ENCODE data around the gene SOS1.
"Not testable (repeated sequence)": the region's sequence is repeated elsewhere in the genome, so short reads cannot be mapped to it uniquely, and the experiment has no call there.

Gene SOS1

DNA sequence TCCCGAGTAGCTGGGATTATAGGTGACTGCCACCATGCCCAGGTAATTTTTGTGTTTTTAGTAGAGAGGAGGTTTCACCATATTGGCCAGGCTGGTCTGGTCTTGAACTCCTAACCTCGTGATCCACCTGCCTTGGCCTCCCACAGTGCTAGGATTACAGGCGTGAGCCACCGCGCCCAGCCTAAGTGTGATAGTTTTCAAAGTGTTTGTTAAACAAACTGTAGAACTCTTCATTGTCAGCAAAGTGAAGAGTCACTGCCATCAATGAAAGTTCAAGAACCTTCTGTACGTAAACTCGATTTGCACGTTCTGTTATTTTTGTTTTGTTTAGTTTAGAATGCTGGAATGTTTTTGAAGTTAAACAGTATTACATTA is 18.0 kb upstream of the SOS1 start:
- DNase-seq (ENCODE audit: low read depth in 2 of 2) = no peak

DNA sequence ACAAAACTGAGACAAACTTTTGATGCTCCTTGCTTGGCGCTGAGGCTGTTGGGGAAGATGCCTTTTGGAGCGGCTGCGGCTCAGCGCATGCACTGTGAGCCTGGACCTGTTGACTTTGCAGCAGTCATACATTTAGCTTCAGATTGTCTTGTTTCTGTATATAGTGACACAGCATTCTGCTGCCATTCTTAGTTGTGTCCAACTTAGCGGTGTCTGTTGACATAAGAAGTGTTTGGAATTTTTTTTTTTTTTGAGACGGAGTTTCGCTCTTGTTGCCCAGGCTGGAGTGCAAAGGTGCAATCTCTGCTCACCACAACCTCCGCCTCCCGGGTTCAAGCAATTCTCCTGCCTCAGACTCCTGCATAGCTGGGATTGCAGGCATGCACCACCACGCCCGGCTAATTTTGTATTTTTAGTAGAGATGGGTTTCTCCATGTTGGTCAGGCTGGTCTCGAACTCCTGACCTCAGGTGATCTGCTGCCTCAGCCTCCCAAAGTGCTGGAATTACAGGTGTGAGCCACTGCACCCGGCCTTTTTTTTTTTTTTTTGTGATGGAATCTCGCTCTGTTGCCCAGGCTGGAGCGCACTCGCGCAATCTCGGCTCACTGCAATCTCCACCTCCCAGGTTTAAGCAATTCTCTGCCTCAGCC is 17.5 kb upstream of the SOS1 start:
- DNase-seq (ENCODE audit: low read depth in 2 of 2) = not testable (repeated sequence)

DNA sequence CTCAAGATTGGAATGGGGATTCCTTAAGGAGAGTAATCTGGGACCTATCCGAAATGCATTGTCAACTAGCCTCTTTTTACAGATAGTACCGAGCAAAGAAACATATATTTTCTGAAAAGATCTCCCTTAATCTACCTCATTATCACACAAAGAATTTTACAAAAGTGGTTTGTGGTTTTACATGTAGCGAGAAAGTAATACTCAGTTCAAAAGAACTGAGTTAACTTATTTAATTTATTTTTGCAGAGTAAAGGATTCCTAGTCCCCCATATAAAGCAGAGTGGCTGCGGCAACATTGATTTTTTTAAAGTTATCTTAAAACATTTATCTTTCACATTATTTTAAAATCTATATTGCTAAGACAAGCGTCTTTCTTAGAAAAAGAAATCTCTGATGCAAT is 15.9 kb upstream of the SOS1 start:
- DNase-seq (ENCODE audit: low read depth in 2 of 2) = no peak

DNA sequence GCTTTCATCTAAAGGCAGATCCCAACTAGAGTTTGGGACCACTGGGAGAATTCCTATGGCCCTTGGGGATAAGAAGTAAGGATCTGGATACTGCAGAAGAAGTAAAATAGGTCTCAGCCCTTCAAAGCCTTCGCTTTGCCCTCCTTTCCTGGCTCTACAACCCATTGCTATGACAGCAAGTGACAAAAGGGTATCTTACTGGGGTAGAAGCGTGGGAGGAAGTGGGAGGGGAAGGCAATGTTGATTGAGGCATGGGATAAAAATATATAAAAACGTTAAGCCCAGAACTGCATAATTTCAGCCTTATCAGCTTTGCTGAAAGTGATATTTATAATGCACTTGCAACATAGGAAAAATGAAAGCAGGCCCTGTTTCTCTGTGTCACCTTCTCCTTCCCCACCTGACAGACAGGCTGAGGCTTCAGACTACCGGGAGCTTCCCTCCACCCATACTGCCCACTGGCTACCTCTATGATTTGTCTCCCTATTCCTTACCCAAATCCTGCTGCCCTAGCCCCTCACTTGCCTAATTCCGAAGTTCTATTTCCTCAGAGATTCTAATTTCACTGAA is 14.9 kb upstream of the SOS1 start:
- DNase-seq (ENCODE audit: low read depth in 2 of 2) = no peak

DNA sequence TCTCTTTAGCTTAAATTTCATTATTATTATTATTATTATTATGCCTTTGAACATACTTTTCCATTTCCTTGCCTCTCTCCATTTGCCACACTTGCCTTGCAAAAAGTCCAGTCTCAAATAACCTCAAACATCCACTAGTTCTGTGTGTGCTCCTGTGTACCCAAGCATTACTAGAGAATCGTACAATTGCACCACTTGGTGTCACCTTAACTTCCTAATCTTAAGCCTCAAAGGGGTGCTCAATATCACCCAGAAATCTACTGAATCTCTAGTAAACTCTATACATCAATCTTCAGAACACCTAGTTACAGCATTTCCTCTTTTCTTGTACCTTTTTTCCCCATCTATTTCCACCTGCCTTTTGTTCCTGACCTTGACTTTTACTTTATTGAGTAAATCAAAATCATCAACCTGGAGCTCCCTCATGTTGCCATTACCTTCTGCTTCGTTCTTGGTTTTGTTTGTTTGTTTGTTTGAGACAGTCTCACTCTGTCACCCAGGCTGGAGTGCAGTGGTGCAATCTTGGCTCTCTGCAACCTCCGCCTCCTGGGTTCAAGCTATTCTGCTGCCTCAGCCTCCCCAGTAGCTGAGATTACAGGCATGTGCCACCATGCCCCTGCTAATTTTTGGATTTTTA is 12.5 kb upstream of the SOS1 start:
- no peak for DNase-seq (ENCODE audit: low read depth in 2 of 2)

DNA sequence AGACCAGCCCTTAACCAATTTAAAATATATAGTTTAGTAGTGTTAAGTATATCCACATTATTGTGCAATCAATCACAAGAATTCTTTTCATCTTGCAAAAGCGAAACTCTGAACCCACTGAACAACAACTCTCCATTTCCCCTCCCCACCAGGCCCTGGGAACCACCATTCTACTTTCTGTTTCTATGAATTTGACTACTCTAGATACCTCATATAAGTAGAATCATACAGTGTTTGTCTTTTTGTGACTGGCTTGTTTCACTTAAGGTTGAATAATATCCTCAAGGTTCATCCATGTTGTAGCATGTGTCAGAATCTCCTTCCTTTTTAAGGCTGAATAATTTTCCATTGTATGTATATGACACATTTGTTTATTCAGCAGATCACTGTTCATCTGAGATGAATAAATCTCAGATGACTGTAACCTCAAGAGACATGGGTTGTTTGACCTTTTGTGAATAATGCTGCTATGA is 8.1 kb upstream of the SOS1 start:
- DNase-seq (ENCODE audit: low read depth in 2 of 2) = peak in 1 of 2 donors; percentile 39

DNA sequence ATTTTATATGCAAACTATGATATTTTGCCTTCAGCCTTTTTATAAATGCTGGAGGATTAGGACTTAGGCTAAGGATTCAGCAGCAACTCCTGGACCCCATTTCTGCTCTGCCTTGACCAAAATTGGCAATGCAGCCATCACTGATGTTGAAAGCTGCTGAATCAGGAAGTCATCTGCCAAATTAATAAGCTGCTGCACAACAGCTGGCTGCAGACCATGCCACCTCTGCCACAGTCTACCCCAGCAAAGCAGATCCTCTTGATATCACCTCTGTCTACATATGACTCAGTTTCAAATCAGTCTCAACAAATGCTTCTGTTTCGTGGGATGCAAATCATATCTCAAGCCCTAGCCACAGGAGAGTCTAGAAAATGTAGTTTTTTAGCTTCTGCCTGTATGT is 7.1 kb upstream of the SOS1 start:
- no peak for DNase-seq (ENCODE audit: low read depth in 2 of 2)

DNA sequence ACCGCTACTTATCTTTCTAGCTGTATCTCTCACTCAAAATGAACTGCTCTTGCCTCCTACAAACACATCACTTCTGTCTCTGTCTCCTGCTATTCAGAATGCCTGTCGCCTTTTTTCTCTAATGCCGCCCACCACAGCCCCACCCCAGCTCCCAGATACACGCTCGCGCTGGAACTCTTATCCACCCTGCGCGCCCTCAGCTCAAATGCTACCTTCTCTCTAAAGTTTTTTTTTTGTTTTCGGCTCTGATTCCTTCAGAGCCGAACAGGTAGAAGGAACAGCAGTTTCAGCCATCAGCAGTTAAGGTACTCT is 3.9 kb upstream of the SOS1 start:
- DNase-seq (ENCODE audit: low read depth in 2 of 2) = no peak

DNA sequence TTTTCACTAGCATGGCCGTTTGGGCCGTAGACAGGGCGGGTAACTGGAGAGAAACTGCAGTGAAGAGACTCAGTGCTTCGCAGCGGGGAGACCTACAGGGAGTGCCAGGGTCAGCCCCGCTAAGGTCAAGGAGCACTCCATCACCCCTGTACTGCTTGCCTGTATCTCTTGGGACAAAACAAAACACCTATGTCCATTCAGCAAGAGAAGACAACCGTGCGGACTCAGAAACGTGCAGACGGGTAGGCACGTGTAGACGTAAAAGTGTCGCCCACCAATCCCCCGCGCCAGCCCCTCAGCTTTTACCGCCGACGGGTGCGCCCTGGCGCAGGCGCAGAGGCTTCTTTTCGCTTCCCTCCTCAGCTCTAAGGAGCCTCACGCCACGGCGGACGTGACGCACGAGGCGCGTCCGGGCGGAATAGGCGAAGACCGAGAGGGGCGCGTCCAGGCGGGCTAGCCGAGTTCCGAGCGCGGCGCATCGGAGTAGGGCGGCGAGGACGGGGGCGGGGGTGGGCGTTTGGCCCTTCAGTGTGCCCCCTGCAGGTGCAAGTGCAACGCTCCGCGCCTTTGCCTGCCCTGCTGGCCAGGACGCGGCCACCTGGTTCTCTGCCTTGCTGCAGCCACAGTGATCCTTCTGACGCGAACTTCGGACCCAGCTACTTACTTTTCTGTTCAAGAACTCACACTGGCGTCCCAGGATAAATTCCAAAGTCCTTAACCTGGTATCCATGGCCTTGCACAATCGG is 3.3 kb upstream of the SOS1 start:
- peak; percentile 79 to 84 for DNase-seq (ENCODE audit: low read depth in 2 of 2)

DNA sequence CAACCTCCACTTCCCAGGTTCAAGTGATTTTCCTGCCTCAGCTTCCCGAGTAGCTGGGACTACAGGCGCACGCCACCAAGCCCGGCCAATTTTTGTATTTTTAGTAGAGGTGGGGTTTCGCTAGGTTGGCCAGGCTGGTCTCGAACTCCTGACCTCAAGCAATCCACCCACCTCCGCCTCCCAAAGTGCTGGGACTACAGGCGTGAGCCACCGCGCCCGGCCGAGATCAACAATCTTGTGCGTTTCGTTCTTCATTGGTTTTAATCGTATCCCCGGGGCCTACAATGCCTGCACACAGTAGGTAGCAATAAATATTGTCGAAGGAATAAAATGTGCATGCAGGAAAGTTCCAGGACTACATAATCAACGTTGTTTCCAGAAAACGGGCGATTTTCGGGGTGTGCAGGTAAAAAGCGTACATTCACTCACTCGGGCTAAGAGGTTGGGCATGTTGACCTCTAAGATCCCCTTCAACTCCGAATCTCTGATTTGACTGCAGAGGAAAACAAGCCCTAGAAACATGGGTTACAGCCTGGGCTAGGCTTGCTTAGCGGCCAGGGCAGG is 2.7 kb upstream of the SOS1 start:
- no peak for DNase-seq (ENCODE audit: low read depth in 2 of 2)

DNA sequence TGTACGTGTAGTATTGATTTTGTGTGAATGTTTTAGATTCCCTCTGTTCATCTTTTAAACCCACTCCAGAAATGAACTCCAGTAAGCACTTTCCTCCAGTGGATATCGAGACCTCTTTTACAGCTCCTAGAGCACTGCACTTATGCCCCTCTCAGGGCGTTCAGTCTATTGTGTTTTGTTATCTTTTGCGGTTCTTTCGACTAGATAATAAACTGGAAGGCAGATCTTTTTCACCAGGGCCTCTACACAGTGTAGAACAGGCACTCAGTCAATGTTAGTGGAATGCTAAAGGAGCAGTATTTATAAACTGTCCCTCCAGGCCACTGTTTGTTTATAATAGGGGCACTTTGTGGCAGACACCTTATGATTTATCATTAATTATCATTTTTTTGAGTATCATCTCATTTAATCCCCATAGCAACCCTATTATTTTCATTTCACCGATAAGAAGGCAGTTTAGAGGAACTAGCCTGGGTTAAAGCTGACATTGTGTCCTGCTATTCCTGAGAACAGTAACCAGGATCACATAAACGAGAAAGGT is 742 bp upstream of the SOS1 start:
- no peak for DNase-seq (ENCODE audit: low read depth in 2 of 2)

DNA sequence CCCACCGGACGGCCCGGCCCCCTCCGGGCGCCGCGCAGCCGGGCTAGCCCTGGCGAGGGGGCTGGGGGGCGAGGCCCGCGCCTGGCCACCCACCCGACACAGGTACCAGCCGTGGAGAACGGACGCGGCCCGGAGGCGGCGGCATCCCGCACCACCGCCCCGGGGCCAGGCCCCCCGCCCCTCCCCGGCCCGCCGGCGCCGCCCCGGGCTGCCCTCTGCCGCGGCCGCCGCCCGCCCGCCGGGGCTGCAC is 405 bp downstream of the SOS1 start:
- DNase-seq (ENCODE audit: low read depth in 2 of 2) = no peak

DNA sequence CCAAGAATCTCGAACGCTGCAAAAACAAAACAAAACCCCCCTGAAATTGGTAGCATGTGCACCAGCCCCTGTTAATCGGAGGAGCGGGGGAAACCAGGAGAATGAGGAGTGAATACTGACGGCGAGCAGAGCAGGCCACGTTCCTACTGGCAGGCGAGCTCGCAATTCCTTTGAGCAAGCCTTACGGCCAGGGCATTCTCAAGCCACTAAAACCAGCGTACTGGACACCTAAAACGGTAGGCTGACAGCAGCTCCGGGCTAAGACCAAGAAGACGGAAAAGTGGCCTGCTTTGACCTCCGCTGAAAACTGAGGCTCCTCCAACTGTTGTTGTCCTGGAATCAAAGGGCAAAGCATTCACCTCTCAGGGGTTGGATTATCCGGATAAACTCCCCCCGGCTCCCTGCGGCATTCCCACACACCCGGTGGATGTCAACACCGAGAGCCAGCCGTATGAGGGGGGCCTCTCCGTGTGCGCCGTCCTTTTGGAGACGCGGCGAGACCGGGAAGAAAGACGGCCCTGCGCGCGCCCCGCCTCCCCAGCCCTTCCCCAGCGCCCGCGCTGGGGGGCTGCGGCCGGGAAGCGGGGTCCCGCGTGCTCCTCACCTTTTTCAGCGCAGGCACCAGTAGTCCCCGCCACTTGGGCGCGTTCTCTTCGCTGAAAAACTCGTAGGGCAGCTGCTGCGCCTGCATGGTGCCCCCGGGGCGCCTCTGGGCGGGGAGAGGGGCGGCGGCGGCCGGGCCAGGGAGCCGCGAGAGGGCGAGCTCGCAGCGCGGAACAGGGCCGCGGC is 925 bp downstream of the SOS1 start:
- DNase-seq (ENCODE audit: low read depth in 2 of 2) = peak in 1 of 2 donors; percentile 30

DNA sequence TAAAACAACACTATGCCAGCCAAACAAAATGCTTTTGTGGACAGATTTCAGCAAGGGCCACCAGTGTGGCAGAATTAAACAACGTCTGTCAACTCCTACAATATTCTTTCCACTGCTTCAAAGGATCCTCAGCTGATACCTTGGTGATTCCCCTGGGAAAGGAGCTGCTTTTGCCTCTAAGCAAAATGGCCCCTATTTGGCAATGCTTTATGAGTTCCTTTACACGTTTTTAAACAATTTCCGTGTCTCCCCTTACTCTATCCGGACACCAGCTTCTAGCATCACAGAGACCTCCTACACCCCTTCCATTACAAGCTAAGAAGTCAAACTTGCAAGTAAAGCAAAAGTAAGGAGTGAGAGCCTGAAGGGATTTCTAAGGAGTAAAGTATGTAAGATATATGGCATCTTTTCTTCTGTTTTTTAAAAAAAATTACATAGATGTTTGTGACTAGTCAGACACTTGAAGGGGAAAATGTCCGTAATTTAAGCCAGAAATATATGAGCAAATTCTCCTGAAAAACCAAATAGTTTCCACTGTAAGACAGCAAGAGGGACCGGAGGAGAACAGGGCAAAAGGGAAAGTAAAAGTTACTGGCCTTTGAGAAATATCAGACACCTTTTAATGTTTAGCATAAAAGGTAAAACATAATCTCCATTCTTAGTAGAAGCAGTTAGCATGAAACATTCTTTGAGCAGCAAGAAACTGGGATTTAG is 1.9 kb downstream of the SOS1 start:
- no peak for DNase-seq (ENCODE audit: low read depth in 2 of 2)

DNA sequence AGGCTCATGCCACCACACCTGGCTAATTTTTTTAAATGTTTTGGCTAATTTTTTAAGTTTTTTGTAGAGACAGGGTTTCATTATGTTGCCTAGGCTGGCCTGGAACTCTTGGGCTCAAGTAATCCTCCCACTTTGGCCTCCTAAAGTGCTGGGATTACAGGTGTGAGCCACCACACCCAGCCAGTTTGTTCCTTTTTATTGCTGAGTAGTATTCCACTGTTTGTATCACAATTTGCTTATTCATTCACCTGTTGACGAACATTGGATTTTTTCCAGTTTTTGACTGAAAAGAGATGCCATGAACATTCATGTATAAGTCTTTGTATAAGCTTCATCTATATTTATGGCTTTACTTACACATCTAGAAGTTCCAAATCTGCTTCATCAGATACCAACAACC is 5.3 kb downstream of the SOS1 start:
- DNase-seq (ENCODE audit: low read depth in 2 of 2) = no peak

DNA sequence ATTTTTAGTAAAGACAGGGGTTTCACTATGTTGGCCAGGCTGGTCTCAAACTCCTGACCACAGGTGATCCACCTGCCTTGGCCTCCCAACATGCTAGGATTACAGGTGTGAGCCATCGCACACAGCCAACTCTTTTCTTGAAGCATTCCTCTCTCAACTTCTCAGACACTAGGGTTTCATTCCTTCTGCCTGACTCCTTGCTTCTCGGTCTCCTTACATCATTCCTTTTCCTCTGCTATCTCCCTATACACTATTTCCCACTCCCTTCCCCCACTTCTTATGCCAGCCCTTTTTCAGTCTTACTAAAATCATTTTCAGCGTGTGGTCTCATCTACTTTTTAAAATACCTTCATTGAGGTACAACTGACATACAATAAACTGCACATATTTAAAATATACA is 6.1 kb downstream of the SOS1 start:
- DNase-seq (ENCODE audit: low read depth in 2 of 2) = no peak

DNA sequence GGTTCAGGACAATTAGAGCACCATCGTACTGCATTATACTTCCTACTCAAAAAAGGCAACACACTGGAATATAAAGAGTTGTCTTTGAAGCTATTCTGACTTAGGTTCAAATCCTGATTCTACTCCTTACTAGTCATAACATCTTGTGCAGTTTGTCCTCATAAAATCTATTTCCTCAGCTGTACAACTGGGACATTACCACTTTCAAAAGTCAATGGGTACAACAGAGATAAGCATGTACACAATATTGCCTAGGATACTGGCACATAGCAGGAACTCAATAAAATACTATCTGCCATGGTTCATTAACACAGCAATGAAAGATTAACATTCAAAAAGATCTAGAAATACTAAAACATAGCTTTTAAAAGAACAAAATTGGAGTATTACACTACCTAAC is 11.3 kb downstream of the SOS1 start:
- no peak for DNase-seq (ENCODE audit: low read depth in 2 of 2)

DNA sequence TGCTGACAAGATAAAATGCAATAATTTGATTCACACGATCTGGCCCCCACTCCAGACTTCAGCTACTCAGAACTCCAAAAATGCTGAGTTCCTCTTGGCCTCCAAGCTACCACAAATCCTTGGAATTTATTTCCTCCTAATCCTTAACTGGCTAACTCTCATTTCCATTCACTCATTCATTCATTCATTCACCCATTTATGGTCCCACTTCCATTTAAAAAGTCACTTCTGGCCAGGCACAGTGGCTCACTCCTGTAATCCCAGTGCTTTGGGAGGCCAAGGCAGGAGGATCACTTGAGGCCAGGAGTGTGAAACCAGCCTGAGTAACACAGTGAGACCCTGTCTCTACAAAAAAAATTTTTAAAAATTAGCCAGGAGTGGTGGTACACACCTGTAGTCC is 12.5 kb downstream of the SOS1 start:
- no peak for DNase-seq (ENCODE audit: low read depth in 2 of 2)

DNA sequence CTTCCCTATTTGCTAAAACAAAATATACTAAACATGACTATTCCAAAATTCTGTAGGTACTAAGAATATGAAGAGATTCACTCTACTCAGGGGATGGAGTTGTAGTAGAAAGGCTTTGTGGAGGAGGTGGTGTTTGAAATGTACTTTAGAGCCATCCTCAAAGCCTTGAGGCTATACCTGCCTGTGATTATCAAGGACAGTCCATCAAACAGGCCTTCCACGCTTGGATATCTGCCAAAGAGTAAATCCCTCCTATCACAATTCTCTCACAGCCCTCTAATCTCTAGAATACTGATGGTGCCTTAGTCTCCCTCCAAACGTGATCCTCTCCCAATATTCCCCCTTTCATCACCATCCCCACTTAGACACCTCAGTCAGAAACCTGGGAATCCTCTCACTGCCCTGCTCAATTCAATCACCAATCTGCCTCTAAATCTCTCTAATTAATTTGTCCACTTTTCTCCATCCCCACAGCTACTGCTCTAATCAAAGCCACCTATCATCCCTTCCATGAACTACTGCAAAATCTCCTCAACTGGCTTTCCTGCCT is 13.1 kb downstream of the SOS1 start:
- DNase-seq (ENCODE audit: low read depth in 2 of 2) = no peak

DNA sequence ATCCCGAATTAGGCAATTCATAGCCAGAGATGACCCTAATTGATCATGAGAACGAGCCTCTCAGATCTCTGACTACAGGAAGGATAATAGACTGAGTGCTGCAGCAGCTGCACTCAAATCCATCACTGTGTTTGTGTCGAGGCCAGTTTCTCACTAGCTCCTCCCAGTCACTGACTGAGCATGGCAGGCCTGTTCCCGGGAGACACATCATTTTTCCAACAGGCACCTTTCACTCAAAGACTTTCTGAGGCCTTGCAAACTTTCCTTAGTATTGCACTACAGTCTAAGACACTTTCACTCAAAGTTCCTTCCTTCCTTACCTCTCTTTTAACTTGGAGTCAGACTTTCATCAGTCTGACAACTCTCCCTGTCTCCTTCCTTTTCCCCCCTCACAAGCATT is 13.7 kb downstream of the SOS1 start:
- no peak for DNase-seq (ENCODE audit: low read depth in 2 of 2)
